ENCODE measurements around the gene PLEKHA5. TPM values are rescaled to one million over a fixed set of nuclear protein-coding genes. Genes with fewer than 3 reads are reported as not detected.

PLEKHA5 gene
- total RNA-seq, 1 experiment from 2014 or later = 14.0 TPM

GRCh38 chr12:19301223-19301622 lies 171.7 kb downstream of the PLEKHA5 start:
- Histone ChIP-seq H3K27me3 (replicated peaks; ENCODE audit: insufficient read depth, low read depth, low read length, poor library complexity) (no peaks in the 10 kb centered on the region), H3K4me3 (ENCODE audit: low read depth, low read length, poor library complexity, severe bottlenecking) (no peak overlapping the region), H3K27ac (ENCODE audit: low read depth, low read length, poor library complexity, severe bottlenecking) (peak overlapping the region; percentile 35), H3K36me3 (ENCODE audit: insufficient read depth, low read length, poor library complexity, severe bottlenecking) (no peaks in the 10 kb centered on the region), H3K9me3 (ENCODE audit: low read depth, low read length, poor library complexity, severe bottlenecking) (no peaks in the 10 kb centered on the region), H3K4me1 (ENCODE audit: insufficient read depth, low read length, poor library complexity, severe bottlenecking) (peaks cover 37% of the 10 kb centered on the region)
- DNase-seq (ENCODE audit: low spot score) = peak; percentile 57
- TF ChIP-seq EZH2 (IDR thresholded peaks at IDR 0.05; ENCODE audit: borderline replicate concordance, low read depth, low read length, poor library complexity, severe bottlenecking) (no peak), CTCF (conservative IDR thresholded peaks at IDR 0.05; ENCODE audit: low read depth, low read length) (no peak)
- intact Hi-C loops (cut with micrococcal nuclease; ENCODE audit: unreplicated experiment) = no loop called here
- POLR2A ChIA-PET (ENCODE audit: low non-redundant PET) = no interaction called here
- no TSS peak for BruUV-seq (replicated peaks)
- CTCF ChIA-PET = no interaction called here

- POLR2A ChIA-PET (ENCODE audit: low non-redundant PET) = no interaction called here
- H3K27ac ChIP-seq (ENCODE audit: low read depth, low read length, poor library complexity, severe bottlenecking) = peak overlapping the region; percentile 35
- peaks cover 37% of the 10 kb centered on the region for H3K4me1 ChIP-seq (ENCODE audit: insufficient read depth, low read length, poor library complexity, severe bottlenecking)
- intact Hi-C loops (cut with micrococcal nuclease; ENCODE audit: unreplicated experiment) = no loop called here
- DNase-seq (ENCODE audit: low spot score) = no peak
- no TSS peak for BruUV-seq (replicated peaks)
- TF ChIP-seq EZH2 (IDR thresholded peaks at IDR 0.05; ENCODE audit: borderline replicate concordance, low read depth, low read length, poor library complexity, severe bottlenecking) = no peak
- CTCF ChIA-PET = no interaction called here
- no peaks in the 10 kb centered on the region for H3K9me3 ChIP-seq (ENCODE audit: low read depth, low read length, poor library complexity, severe bottlenecking)
- no peaks in the 10 kb centered on the region for H3K27me3 ChIP-seq (replicated peaks; ENCODE audit: insufficient read depth, low read depth, low read length, poor library complexity)
- no peak overlapping the region for H3K4me3 ChIP-seq (ENCODE audit: low read depth, low read length, poor library complexity, severe bottlenecking)
- H3K36me3 ChIP-seq (ENCODE audit: insufficient read depth, low read length, poor library complexity, severe bottlenecking) = no peaks in the 10 kb centered on the region
Measured at GRCh38 chr12:19301688-19302087, 172.2 kb downstream of the PLEKHA5 start.

GRCh38 chr12:19302100-19302640 lies 172.6 kb downstream of the PLEKHA5 start:
- CTCF ChIA-PET = no interaction called here

More at GRCh38 chr12:19302100-19302640, 172.6 kb downstream of the PLEKHA5 start:
- POLR2A ChIA-PET (ENCODE audit: low non-redundant PET) = no interaction called here
- TF ChIP-seq CTCF (conservative IDR thresholded peaks at IDR 0.05; ENCODE audit: low read depth, low read length) = no peak
- no peak for TF ChIP-seq EZH2 (IDR thresholded peaks at IDR 0.05; ENCODE audit: borderline replicate concordance, low read depth, low read length, poor library complexity, severe bottlenecking)
- intact Hi-C loops (cut with micrococcal nuclease; ENCODE audit: unreplicated experiment) = no loop called here
- Histone ChIP-seq H3K27me3 (replicated peaks; ENCODE audit: insufficient read depth, low read depth, low read length, poor library complexity) (no peaks in the 10 kb centered on the region), H3K27ac (ENCODE audit: low read depth, low read length, poor library complexity, severe bottlenecking) (peak overlapping the region; percentile 35), H3K9me3 (ENCODE audit: low read depth, low read length, poor library complexity, severe bottlenecking) (no peaks in the 10 kb centered on the region), H3K4me3 (ENCODE audit: low read depth, low read length, poor library complexity, severe bottlenecking) (no peak overlapping the region), H3K36me3 (ENCODE audit: insufficient read depth, low read length, poor library complexity, severe bottlenecking) (no peaks in the 10 kb centered on the region), H3K4me1 (ENCODE audit: insufficient read depth, low read length, poor library complexity, severe bottlenecking) (peaks cover 37% of the 10 kb centered on the region)
- no TSS peak for BruUV-seq (replicated peaks)
- DNase-seq (ENCODE audit: low spot score) = no peak

Data from A673 (cell line).